IPS DF 6.9 (cell line): ENCODE data around the gene DYRK1B.
A peak's percentile ranks its signal among the peaks of the same experiment; 100 is the strongest.

Source experiments
- DNase-seq: peaks from one replicate; pipeline ENCODE4 v3.0.0-alpha.2; 2013; ENCODE audit warnings: low read depth, low spot score
- H3K27ac ChIP-seq: one replicate; pipeline ENCODE4 v1.5.1; 2013; ENCODE audit warnings: low read length, control low read depth
- H3K27me3 ChIP-seq: 2 replicates; pipeline ENCODE4 v1.6.1; 2013; ENCODE audit warnings: mild to moderate bottlenecking, low read length; ENCODE audit not compliant: control insufficient read depth, insufficient read depth
- H3K36me3 ChIP-seq: 2 replicates; pipeline ENCODE4 v1.6.1; 2013; ENCODE audit warnings: low read length; ENCODE audit not compliant: control insufficient read depth, insufficient read depth
- H3K4me1 ChIP-seq: 2 replicates; pipeline ENCODE4 v1.6.1; 2013; ENCODE audit warnings: low read length; ENCODE audit not compliant: control insufficient read depth, insufficient read depth
- H3K4me3 ChIP-seq: 2 replicates; pipeline ENCODE4 v1.5.1; 2013; ENCODE audit warnings: mild to moderate bottlenecking, low read length
- H3K9me3 ChIP-seq: 2 replicates; pipeline ENCODE4 v1.6.1; 2013; ENCODE audit warnings: low read length, inconsistent platforms; ENCODE audit not compliant: control insufficient read depth, insufficient read depth
- WGBS: extraction: QIAGEN DNeasy Blood & Tissue Kit; methylation state at CpG from one replicate; pipeline ENCODE4 v1.1.7; 2013; ENCODE audit warnings: mixed read lengths, missing lambda C conversion rate; ENCODE audit not compliant: insufficient read length, insufficient coverage; 5-methylcytosine and 5-hydroxymethylcytosine counted together

Gene DYRK1B

DNA sequence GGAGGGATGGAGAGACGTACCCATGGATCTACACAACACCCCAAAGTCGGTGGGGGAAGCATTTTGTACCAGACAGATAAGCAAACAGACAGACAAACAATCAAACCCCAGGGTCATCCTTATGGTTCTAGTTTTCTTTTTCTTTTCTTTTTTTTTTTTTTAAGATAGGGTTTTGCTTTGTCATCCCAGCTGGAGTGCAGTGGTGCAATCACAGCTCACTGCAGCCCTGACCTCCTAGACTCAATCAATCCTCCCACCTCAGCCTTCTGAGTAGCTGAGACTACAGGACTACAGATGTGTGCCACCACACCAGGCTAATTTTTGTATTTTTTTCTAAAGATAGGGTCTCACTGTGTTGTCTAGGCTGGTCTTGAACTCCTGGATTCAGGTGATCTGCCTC is 30.2 kb upstream of the DYRK1B start:
- no peak overlapping the region for H3K27ac ChIP-seq
- H3K9me3 ChIP-seq = no peaks in the 10 kb centered on the region
- DNase-seq = no peak
- WGBS = no CpG with 5 or more reads among the region's 2 CpGs
- no peak overlapping the region for H3K4me3 ChIP-seq
- H3K27me3 ChIP-seq = no peaks in the 10 kb centered on the region
- H3K36me3 ChIP-seq = no peaks in the 10 kb centered on the region
- no peaks in the 10 kb centered on the region; the same call in 1 of the 2 replicates for H3K4me1 ChIP-seq

- no peak for DNase-seq
- H3K27me3 ChIP-seq = no peaks in the 10 kb centered on the region
- no peak overlapping the region for H3K27ac ChIP-seq
- H3K9me3 ChIP-seq = no peaks in the 10 kb centered on the region
- 0 out of 2 replicates have a peak, but pooled peaks cover 1% of the 10 kb centered on the region for H3K4me1 ChIP-seq
- no peaks in the 10 kb centered on the region for H3K36me3 ChIP-seq
- no CpG with 5 or more reads among the region's 11 CpGs for WGBS
- no peak overlapping the region for H3K4me3 ChIP-seq
These were observed 24.6 kb upstream of the DYRK1B start for GRCh38 chr19:39858541-39858940.

- DNase-seq = no peak
- no CpG with 5 or more reads among the region's 7 CpGs for WGBS
- no peak overlapping the region for H3K4me3 ChIP-seq
These were observed 18.9 kb upstream of the DYRK1B start for GRCh38 chr19:39852882-39853281.

GRCh38 chr19:39850892-39851291 is 16.9 kb upstream of the DYRK1B start:
- no CpG with 5 or more reads among the region's 2 CpGs for WGBS
- Histone ChIP-seq H3K27me3 (no peaks in the 10 kb centered on the region), H3K36me3 (no peaks in the 10 kb centered on the region), H3K9me3 (no peaks in the 10 kb centered on the region), H3K4me1 (peaks cover 3% of the 10 kb centered on the region; the same call in 1 of the 2 replicates), H3K27ac (no peak overlapping the region), H3K4me3 (no peak overlapping the region)
- no peak for DNase-seq

More at GRCh38 chr19:39852882-39853281, 18.9 kb upstream of the DYRK1B start:
- Histone ChIP-seq H3K9me3 (no peaks in the 10 kb centered on the region), H3K36me3 (no peaks in the 10 kb centered on the region), H3K27me3 (no peaks in the 10 kb centered on the region), H3K4me1 (no peaks in the 10 kb centered on the region), H3K27ac (no peak overlapping the region)

DNA sequence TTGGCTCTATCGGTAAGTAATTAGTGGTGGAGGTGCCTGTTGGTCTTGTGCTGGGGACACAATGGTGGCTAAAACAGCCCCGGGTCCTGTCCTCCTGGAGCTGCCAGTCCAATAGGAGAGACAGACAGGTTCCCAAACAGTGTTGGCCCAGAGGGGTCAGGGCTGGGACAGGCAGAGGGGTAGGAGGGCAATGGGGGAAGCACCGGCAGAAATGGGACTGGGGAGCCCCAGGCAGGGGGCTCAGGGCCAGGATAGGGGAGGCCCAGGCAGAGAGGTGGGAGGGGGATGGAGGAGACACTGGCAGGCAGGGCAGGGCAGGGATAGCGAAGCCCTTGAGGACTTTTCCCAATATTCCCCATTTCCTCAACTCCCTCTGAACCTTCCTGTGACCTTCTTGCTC is 14.4 kb upstream of the DYRK1B start:
- WGBS = no CpG with 5 or more reads among the region's 4 CpGs
- Histone ChIP-seq H3K4me1 (peaks cover 3% of the 10 kb centered on the region; the same call in 1 of the 2 replicates), H3K36me3 (no peaks in the 10 kb centered on the region), H3K9me3 (no peaks in the 10 kb centered on the region), H3K27me3 (no peaks in the 10 kb centered on the region), H3K27ac (no peak overlapping the region), H3K4me3 (no peak overlapping the region)
- no peak for DNase-seq

- WGBS = no CpG with 5 or more reads among the region's 6 CpGs
- no peaks in the 10 kb centered on the region for H3K36me3 ChIP-seq
- no peak overlapping the region for H3K27ac ChIP-seq
- H3K4me3 ChIP-seq = no peak overlapping the region
- peaks cover 3% of the 10 kb centered on the region for H3K4me1 ChIP-seq
- DNase-seq = no peak
- H3K9me3 ChIP-seq = no peaks in the 10 kb centered on the region
- H3K27me3 ChIP-seq = no peaks in the 10 kb centered on the region
These were observed 13.6 kb upstream of the DYRK1B start for GRCh38 chr19:39847525-39847924.

- H3K9me3 ChIP-seq = no peaks in the 10 kb centered on the region
- peaks cover 3% of the 10 kb centered on the region for H3K4me1 ChIP-seq
- no peaks in the 10 kb centered on the region for H3K27me3 ChIP-seq
- peak overlapping the region; percentile 81; the same call in 1 of the 2 replicates for H3K4me3 ChIP-seq
- H3K27ac ChIP-seq = no peak overlapping the region
- WGBS = no CpG with 5 or more reads among the region's 12 CpGs
- no peak for DNase-seq
- H3K36me3 ChIP-seq = no peaks in the 10 kb centered on the region
These were observed 12.9 kb upstream of the DYRK1B start for GRCh38 chr19:39846678-39847486.

DNA sequence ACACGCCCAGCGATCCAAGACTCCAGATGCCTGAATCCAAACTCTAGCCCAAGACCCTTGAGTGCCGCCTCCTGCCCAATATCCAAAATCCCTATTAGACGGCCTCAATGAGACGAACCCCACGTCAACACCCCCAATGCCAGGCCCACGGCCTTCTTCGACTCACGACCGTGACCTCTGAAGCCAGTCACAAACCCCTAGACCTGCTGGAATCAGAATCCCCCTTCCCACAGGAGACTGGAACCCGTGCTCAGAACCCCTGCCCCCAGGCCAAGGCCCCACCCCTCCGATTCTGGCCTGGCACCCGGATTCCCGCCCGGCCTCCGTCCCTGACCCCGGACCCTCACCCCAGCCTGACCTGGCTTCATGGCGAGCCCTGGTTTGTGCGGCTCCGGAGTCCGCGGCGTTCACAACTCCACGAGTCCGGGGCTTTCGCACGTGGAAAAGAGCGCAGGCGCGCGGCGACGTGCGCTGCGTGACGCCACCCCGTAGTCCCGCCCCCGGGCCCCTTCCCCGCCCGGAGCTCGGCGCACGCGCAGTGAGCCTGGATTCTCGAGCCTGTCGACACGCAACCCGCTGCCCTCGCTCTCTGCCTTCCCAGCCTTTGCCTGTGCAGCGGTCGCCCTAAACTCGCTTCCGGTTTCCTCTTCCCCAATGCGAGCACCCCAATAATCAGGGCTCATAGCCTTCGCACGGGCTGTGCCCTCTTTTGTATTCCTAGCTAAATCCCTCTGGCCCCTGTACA is 12.1 kb upstream of the DYRK1B start, which contains the start of gene FBL:
Gene FBL, minus strand, starts transcription at position 447 of the 745 bp plus-strand sequence. Its CDS starts 79 bp downstream, at position 368.
- no CpG with 5 or more reads among the region's 57 CpGs for WGBS
- Histone ChIP-seq H3K27ac (no peak within 1 kb of the TSS), H3K4me3 (peak within 1 kb of the TSS; percentile 81), H3K27me3 (no peaks in the 10 kb centered on the region), H3K4me1 (peaks cover 3% of the 10 kb centered on the region), H3K9me3 (no peaks in the 10 kb centered on the region), H3K36me3 (no peaks in the 10 kb centered on the region)
- no peak for DNase-seq

DNA sequence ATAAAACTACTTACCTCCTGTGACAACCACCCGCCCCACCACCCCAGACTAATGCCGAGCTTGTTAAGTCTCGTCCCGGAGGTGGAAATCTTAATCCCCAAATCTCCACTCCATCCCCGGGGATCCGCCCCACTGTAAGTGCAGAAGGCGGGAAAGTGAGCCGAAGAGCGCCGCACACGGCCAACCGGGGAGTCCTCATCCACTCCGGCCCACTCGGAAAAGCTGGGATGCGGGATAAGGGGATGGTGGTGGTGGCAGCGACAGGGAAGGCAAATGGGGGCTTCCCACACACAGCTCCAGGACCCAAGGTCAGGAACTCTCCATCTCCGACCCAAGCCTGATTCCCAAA is 11.6 kb upstream of the DYRK1B start:
- no peaks in the 10 kb centered on the region for H3K36me3 ChIP-seq
- peak overlapping the region; percentile 81 for H3K4me3 ChIP-seq
- no peaks in the 10 kb centered on the region for H3K27me3 ChIP-seq
- no peak for DNase-seq
- no peaks in the 10 kb centered on the region for H3K9me3 ChIP-seq
- H3K4me1 ChIP-seq = peaks cover 3% of the 10 kb centered on the region
- WGBS = no CpG with 5 or more reads among the region's 17 CpGs
- H3K27ac ChIP-seq = no peak overlapping the region

DNA sequence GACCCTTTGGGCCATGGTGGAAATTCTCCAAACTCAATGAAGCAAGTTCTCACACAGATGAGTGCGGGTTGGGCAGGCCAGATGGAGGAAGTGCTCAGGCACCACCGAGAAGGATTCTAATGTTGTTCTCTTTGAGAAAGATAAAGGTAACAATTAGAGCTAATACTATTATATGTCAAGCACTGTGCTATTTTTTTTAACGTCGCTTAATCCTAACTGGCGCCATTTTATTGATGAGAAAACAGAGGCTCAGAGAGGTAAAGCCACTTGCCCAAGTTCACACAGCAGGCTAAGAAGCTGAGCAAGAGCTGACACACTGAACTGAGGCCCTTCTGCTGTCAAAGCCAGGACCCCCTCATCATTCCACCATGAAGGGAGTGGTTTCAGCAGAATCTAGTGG is 11.2 kb upstream of the DYRK1B start:
- no peak for DNase-seq
- no CpG with 5 or more reads among the region's 5 CpGs for WGBS

More for the DNA sequence above, 11.2 kb upstream of the DYRK1B start:
- H3K4me3 ChIP-seq = peak overlapping the region; percentile 81; the same call in 1 of the 2 replicates
- 0 out of 2 replicates have a peak, but pooled peaks cover 3% of the 10 kb centered on the region for H3K36me3 ChIP-seq
- H3K4me1 ChIP-seq = peaks cover 3% of the 10 kb centered on the region
- H3K9me3 ChIP-seq = no peaks in the 10 kb centered on the region
- no peak overlapping the region for H3K27ac ChIP-seq
- no peaks in the 10 kb centered on the region for H3K27me3 ChIP-seq
